PFSK-1 (cell line): ENCODE data around the gene RPTOR.

Source experiments
- FOXP2 ChIP-seq: optimal IDR thresholded peaks from 2 replicates; pipeline ENCODE3; 2011; ENCODE audit warnings: borderline replicate concordance, control low read depth, inconsistent platforms; ENCODE audit not compliant: insufficient read depth; ENCODE audit errors: extremely low read length, extremely low read depth
- POLR2AphosphoS5 ChIP-seq: IDR thresholded peaks from 2 replicates; pipeline ENCODE4 v1.6.1; 2012; ENCODE audit warnings: low read depth, mild to moderate bottlenecking, control low read depth, low read length, moderate library complexity
- REST ChIP-seq, 2 experiments: IDR thresholded peaks; 2 replicates each; pipeline versions ENCODE4 v1.6.1 to v1.8.0; 2011 to 2012; ENCODE audit warnings: low read depth in 2 of 2, low read length in 2 of 2, control low read depth in 1 of 2, inconsistent platforms in 1 of 2, mild to moderate bottlenecking in 1 of 2, moderate library complexity in 1 of 2; ENCODE audit not compliant: insufficient read depth in 1 of 2
- SIN3A ChIP-seq: IDR thresholded peaks from 2 replicates; pipeline ENCODE4 v1.6.1; 2012; ENCODE audit warnings: mild to moderate bottlenecking, low read length, moderate library complexity, borderline replicate concordance; ENCODE audit not compliant: insufficient read depth
- TAF1 ChIP-seq: IDR thresholded peaks from 2 replicates; pipeline ENCODE4 v1.6.1; 2012; ENCODE audit warnings: low read length, control low read depth, borderline replicate concordance; ENCODE audit not compliant: insufficient read depth

Gene RPTOR

GRCh38 chr17:80951121-80952090, 406.8 kb downstream of the RPTOR start:
- TF ChIP-seq FOXP2 (no peak), SIN3A (no peak), TAF1 (no peak)

- TF ChIP-seq SIN3A: no peak
- no peak for TF ChIP-seq REST (IDR thresholded peaks at IDR 0.05; ENCODE audit: insufficient read depth in 1 of 2, low read depth in 2 of 2, low read length in 2 of 2)
- TF ChIP-seq POLR2AphosphoS5: no peak
- no peak for TF ChIP-seq FOXP2
- TF ChIP-seq TAF1: no peak
Measured at GRCh38 chr17:80952291-80952690, 407.7 kb downstream of the RPTOR start.

- no peak for TF ChIP-seq SIN3A
- TF ChIP-seq REST (IDR thresholded peaks at IDR 0.05; ENCODE audit: insufficient read depth in 1 of 2, low read depth in 2 of 2, low read length in 2 of 2): no peak
Measured at GRCh38 chr17:80953471-80954315, 409.1 kb downstream of the RPTOR start.

GRCh38 chr17:80955078-80955477, 410.4 kb downstream of the RPTOR start:
- TF ChIP-seq REST (IDR thresholded peaks at IDR 0.05; ENCODE audit: insufficient read depth in 1 of 2, low read depth in 2 of 2, low read length in 2 of 2): no peak
- TF ChIP-seq FOXP2: no peak
- no peak for TF ChIP-seq TAF1
- no peak for TF ChIP-seq SIN3A
- no peak for TF ChIP-seq POLR2AphosphoS5

- no peak for TF ChIP-seq POLR2AphosphoS5
- no peak for TF ChIP-seq TAF1
- no peak for TF ChIP-seq FOXP2
- TF ChIP-seq REST (IDR thresholded peaks at IDR 0.05; ENCODE audit: insufficient read depth in 1 of 2, low read depth in 2 of 2, low read length in 2 of 2): no peak
- TF ChIP-seq SIN3A: no peak
Measured at GRCh38 chr17:80955671-80956280, 411.1 kb downstream of the RPTOR start.
